ENCODE results near the gene CEACAM1.
"Not testable (repeated sequence)": the region's sequence is repeated elsewhere in the genome, so short reads cannot be mapped to it uniquely, and the experiment has no call there.

The CEACAM1 gene

DNA sequence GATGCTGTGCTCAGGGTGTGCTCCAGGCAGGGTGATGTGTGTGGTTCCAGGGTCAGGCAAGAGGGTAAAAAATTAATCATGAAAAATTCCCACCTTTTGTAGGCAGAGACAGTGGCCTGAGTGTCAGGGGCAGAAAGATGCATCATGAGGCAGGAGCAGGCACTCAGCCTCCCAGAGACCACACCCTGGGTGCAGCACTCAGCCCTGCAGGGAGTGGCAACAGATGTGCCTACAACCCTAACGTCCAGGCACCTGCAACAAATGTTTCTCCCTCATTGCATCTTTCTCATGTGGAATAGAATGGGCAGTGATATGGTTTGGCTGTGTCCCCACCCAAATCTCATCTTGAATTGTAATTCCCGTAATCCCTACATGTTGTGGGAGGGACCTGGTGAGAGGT lies 19.6 kb upstream of the CEACAM1 start:
- no peak for DNase-seq

GRCh38 chr19:42546831-42547500 lies 18.7 kb upstream of the CEACAM1 start:
- no peak for DNase-seq

GRCh38 chr19:42544146-42544545 lies 15.9 kb upstream of the CEACAM1 start:
- no peak for DNase-seq

DNA sequence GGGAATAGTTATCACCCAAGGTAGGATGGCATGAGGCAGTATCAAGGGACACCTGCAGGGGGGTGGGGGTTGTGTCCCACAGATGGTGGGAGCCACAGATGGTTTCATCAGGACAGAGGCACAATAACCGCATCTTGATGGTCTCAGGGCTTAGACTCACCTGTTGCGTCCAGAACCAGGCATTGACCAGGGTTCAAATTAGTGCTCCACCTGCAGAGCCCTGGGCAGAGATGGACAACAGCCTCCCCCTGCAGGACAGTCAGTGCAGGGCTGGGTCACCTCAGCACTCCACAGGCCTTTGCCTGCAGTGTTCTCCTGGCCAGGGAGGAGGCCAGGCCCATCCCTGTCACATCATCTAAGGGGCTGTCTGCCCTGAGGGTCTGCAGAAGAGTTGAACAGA lies 14.5 kb upstream of the CEACAM1 start:
- no peak for DNase-seq

GRCh38 chr19:42540071-42540553 lies 11.8 kb upstream of the CEACAM1 start:
- peak; percentile 15 to 36 for DNase-seq

DNA sequence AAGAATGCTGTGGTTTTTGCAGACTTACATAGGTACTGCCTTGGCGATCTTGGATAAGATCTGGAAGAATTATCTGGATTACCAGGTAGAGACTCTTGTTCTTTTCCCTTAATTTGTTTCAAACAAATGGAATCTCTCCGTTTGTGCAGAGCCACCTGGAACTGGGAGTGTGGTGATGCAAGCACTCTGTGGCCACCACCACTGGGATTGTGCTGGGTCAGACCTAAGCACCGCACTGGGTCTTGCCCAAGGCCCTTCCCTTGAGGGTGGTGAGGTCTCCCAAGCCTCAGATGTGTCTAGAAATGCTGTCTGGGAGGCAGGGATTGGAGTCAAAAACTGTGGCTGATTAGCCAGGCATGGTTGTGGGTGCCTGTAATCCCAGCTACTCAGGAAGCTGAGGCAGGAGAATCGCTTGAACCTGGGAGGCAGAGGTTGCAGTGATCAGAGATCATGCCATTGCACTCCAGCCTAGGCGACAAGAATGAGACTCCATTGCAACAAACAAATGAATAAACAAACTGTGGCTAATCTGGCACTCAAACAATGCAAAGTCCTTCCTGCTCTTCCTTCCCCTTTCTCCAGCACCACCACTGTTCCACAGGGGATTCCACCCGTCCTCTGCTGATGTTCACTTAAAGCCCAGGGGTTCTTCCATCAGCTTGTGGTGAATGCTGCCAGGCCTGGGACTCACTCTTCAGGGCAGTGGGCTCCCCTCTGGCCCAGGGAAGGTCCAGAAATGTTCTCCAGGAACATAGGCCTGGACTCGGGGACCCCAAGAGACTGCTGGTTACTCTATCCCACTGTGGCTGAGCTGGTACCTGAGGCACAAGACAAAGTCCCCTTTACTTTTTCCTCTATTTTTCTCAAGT lies 10.8 kb upstream of the CEACAM1 start:
- no peak for DNase-seq

DNA sequence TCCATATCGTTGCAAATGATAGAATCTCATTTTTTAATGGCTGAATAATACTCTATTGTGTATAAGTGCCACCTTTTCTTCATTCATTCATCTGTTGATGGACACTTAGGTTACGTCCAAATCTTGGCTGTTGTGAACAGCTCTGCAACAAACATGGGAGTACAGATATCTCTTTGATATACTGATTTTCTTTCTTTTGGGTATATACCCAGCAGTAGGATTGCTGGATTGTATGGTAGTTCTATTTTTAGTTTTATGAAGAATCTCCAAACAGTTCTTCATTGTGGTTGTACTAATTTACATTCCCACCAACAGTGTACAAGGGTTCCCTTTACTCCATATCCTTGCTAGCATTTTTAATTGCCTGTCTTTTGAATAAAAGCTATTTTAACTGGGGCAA lies 7.0 kb upstream of the CEACAM1 start:
- not testable (repeated sequence) for DNase-seq

- DNase-seq, result no peak
These were observed 6.1 kb upstream of the CEACAM1 start for GRCh38 chr19:42534391-42534790.

DNA sequence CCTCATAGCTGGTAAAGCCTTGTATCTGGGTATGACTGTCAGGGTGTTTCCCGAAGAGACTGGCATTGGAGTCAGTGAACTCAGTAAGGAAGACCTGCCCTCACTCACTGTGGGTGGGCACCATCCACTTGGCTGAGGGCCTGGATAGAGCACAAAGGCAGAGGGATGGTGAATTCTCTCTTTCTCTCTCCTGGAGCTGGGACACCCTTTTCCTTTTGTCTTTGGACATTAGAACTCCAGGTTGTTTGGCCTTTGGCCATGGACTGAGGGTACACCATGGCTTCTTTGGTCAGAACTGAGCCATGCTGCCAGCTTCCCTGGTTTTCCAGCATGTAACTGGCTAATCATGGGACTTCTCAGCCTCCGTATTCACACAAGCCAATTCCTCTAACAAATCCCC lies 4.6 kb upstream of the CEACAM1 start:
- no peak for DNase-seq

DNA sequence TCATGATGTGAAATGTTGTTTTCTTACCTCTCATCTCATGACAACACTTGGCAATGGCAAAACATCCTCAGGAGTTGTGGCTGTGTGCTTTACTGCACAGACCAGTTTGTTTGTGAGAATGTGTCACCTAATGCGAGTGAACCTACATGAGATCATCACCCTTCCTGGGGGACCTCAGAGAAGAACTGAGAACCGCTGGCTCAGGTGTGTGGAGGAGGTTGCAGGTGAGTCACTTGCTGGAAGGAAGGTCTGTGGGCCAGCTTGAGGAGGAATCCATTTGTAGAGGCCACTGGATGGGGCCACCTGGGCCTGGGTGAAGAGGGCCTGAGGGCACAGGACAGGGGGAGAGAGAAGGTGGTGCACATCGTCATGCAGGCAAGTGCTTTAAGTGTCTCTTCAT lies 3.0 kb upstream of the CEACAM1 start:
- no peak for DNase-seq

GRCh38 chr19:42529248-42529764 lies 1.0 kb upstream of the CEACAM1 start:
- peak in 1 of 2 experiments; percentile 14 for DNase-seq

GRCh38 chr19:42524943-42525342 lies 3.3 kb downstream of the CEACAM1 start:
- DNase-seq, result no peak

GRCh38 chr19:42524250-42524649 lies 4.0 kb downstream of the CEACAM1 start:
- no peak for DNase-seq

GRCh38 chr19:42522262-42522661 lies 6.0 kb downstream of the CEACAM1 start:
- DNase-seq, result not testable (repeated sequence)

GRCh38 chr19:42521346-42522030 lies 6.8 kb downstream of the CEACAM1 start:
- no peak for DNase-seq

DNA sequence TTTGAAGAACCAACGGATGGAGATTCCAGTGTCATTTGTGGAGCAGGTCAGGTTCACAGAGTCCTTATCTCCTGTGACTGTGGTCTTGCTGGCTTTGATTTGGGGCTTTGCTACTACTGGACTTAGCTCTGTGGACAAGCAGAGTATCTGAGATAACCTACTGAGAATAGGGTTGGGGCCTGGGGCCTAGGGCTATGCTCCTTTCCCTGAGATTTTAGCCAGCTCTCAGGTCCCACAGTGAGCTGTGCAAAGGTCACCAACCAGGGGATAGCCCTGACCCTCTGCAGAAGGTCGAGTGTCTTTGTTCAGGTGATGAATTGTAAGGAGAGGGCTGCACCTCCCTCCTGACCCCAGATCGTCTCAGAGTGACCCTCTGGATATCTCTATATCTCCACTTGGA lies 9.2 kb downstream of the CEACAM1 start:
- no peak for DNase-seq

GRCh38 chr19:42516771-42517170 lies 11.5 kb downstream of the CEACAM1 start:
- DNase-seq, result no peak

DNA sequence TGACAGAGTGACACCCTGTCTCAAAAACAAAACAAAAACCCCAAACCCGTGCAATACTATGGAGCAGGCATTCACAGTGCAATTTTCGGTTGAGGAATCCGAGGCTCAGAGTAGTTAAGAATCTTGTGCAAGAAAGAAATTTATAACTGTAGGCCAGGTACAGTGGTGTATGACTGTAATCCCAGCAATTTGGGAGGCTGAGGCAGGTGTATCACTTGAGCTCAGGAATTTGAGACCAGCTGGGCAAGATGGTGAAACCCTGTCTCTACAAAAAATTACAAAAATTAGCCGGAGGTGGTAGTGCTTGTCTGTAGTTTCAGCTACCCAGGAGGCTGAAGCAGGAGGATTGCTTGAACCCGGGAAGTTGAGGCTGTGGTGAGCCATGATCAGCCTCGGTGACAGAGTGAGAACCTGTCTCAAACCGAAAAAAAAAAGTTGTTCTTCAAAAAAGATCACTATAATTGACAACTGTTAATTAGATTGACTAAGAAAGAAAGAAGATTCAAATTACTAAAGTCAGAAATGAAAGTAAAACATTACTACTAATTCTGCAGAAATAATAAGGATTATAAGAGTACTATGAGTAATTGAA lies 12.9 kb downstream of the CEACAM1 start:
- DNase-seq, result no peak

GRCh38 chr19:42514449-42514848 lies 13.8 kb downstream of the CEACAM1 start:
- no peak for DNase-seq

- no peak for DNase-seq
These were observed 15.5 kb downstream of the CEACAM1 start for GRCh38 chr19:42512743-42513304.

GRCh38 chr19:42512130-42512636 lies 16.1 kb downstream of the CEACAM1 start:
- DNase-seq, result no peak

GRCh38 chr19:42511340-42511739 lies 16.9 kb downstream of the CEACAM1 start:
- no peak for DNase-seq
